Lower leg skin (tissue), 4 donors: ENCODE results near the gene FBXO11. TPM values are rescaled to one million over a fixed set of nuclear protein-coding genes. Genes with fewer than 3 reads are reported as not detected.
"Not testable (repeated sequence)": the region's sequence is repeated elsewhere in the genome, so short reads cannot be mapped to it uniquely, and the experiment has no call there.

Experiments
- DNase-seq, 2 donors: peaks; one replicate each; pipeline ENCODE4 v3.0.0-alpha.2; 2019; ENCODE audit warnings: low spot score in 2 of 2
- H3K4me3 ChIP-seq: fragments of 200-600 bp; sonication (generic); 2 replicates; pipeline ENCODE4 v1.5.1; 2017; ENCODE audit warnings: mild to moderate bottlenecking, low read depth; ENCODE audit not compliant: poor library complexity, severe bottlenecking
- CTCF ChIP-seq, 3 donors: fragments of 450-650 bp; IDR thresholded peaks; one replicate each; pipeline ENCODE4 v1.5.1; 2016; ENCODE audit warnings: antibody characterized with exemption in 3 of 3, mild to moderate bottlenecking in 3 of 3, moderate library complexity in 2 of 3
- POLR2A ChIP-seq, 2 donors: fragments of 450-650 bp; IDR thresholded peaks; one replicate each; pipeline ENCODE4 v1.6.1; 2016 to 2017; ENCODE audit warnings: antibody characterized with exemption in 2 of 2, mild to moderate bottlenecking in 1 of 2, moderate library complexity in 1 of 2
- WGBS, 2 donors: methylation state at CpG; one replicate each; pipeline ENCODE4 v1.1.5; 2018; 5-methylcytosine and 5-hydroxymethylcytosine counted together
- intact Hi-C: fragments of 100-400 bp; cut with DNase I; formaldehyde crosslinking; loops from one replicate; pipeline ENCODE4 v1.15.0; 2023; ENCODE audit warnings: low total_unique reads
- total RNA-seq, 4 donors: library from RNA; depleted of rRNA; stranded (reverse); fragments of >200 nt; gene quantifications; one replicate each; pipeline ENCODE4 v1.1.0, GENCODE V29; 2016

The FBXO11 gene
- total RNA-seq, 4 donors from 2014 or later, result 32.7 to 43.1 (median 39.3) TPM

GRCh38 chr2:47899915-47900816 lies 6.1 kb downstream of the FBXO11 start:
- H3K4me3 ChIP-seq, result no peak overlapping the region
- WGBS, 2 donors, result 77 to 78% methylated on average over 25 of the region's 25 CpGs
- no peak for TF ChIP-seq CTCF (IDR thresholded peaks at IDR 0.05)
- no peak for TF ChIP-seq POLR2A (IDR thresholded peaks at IDR 0.05)
- intact Hi-C loops, result loop anchor here (10.0 kb wide), 1 partner anchor 105 kb away; no protein-coding TSS in a partner anchor
- DNase-seq, result no peak

- no peak for DNase-seq
- H3K4me3 ChIP-seq, result no peak overlapping the region
- 24 to 32% methylated on average over 4 of the region's 4 CpGs for WGBS, 2 donors
- intact Hi-C loops, result loop anchor here (10.0 kb wide), 1 partner anchor 103 kb away; no protein-coding TSS in a partner anchor
- TF ChIP-seq POLR2A (IDR thresholded peaks at IDR 0.05) (no peak), CTCF (IDR thresholded peaks at IDR 0.05) (no peak)
Measured at GRCh38 chr2:47897883-47898731, 8.2 kb downstream of the FBXO11 start.

- not testable (repeated sequence) for DNase-seq, H3K4me3 ChIP-seq
- WGBS, 2 donors, result 90 to 91% methylated on average over 5 of the region's 5 CpGs
- intact Hi-C loops, result loop anchor here (10.0 kb wide), 1 partner anchor 103 kb away; no protein-coding TSS in a partner anchor
Measured at GRCh38 chr2:47897191-47897882, 9.0 kb downstream of the FBXO11 start.

GRCh38 chr2:47896450-47896968 lies 9.8 kb downstream of the FBXO11 start:
- intact Hi-C loops, result loop anchor here (10.0 kb wide), 1 partner anchor 102 kb away; no protein-coding TSS in a partner anchor
- 77 to 83% methylated on average over 5 of the region's 5 CpGs for WGBS, 2 donors
- H3K4me3 ChIP-seq, result no peak overlapping the region
- TF ChIP-seq POLR2A (IDR thresholded peaks at IDR 0.05), result no peak
- TF ChIP-seq CTCF (IDR thresholded peaks at IDR 0.05), result no peak
- no peak for DNase-seq

- DNase-seq, result no peak
- TF ChIP-seq POLR2A (IDR thresholded peaks at IDR 0.05) (no peak), CTCF (IDR thresholded peaks at IDR 0.05) (no peak)
- 78 to 81% methylated on average over 1 of the region's 1 CpG for WGBS, 2 donors
- intact Hi-C loops, result loop anchor here (10.0 kb wide), 1 partner anchor 99 kb away; no protein-coding TSS in a partner anchor
- no peak overlapping the region for H3K4me3 ChIP-seq
Measured at GRCh38 chr2:47893771-47894170, 12.5 kb downstream of the FBXO11 start.
